GM23248 (cell line): ENCODE measurements around the gene PARP3.

Experiments
- EZH2 ChIP-seq: fragments of 200-600 bp; sonication (generic); IDR thresholded peaks from 2 replicates; pipeline ENCODE4 v1.6.1; 2018; ENCODE audit warnings: antibody characterized with exemption, mild to moderate bottlenecking; ENCODE audit not compliant: insufficient read depth, poor library complexity, severe bottlenecking
- EZH2phosphoT487 ChIP-seq: fragments of 200-600 bp; sonication (generic); IDR thresholded peaks from 2 replicates; pipeline ENCODE4 v1.6.1; 2018; ENCODE audit warnings: antibody characterized with exemption, moderate library complexity, mild to moderate bottlenecking, low read depth; ENCODE audit not compliant: insufficient read depth

DNA sequence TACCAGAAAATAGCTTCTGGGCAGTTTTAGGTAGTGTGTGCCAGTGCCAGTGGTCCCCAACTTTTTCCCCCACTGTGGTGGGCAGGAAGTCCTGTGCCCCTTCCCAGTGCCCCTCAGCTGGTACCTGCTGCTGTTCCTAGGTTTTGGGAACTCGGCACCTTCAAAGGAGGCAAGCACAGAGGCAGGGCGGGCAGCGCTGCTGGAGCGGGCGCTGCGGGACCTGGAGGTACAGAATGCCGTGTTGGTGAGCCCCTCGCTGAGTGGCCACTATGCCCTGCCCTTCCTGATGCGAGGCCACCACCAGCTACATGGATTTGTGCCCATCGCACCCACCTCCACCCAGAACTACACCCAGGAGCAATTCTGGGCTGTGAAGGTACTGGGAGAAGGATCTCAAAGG, 38.1 kb downstream of the PARP3 start:
- TF ChIP-seq EZH2 (no peak), EZH2phosphoT487 (no peak)
